GM21737 (cell line): ENCODE data around the gene NDUFC2.
"Not testable (repeated sequence)": the region's sequence is repeated elsewhere in the genome, so short reads cannot be mapped to it uniquely, and the experiment has no call there.

Source experiments
- ATAC-seq: cut with Tn5 transposase; IDR thresholded peaks from one replicate; pipeline ENCODE4 v1.9.1; 2021; ENCODE audit warnings: mild to moderate bottlenecking, moderate library complexity; ENCODE audit not compliant: unreplicated experiment

Gene NDUFC2

DNA sequence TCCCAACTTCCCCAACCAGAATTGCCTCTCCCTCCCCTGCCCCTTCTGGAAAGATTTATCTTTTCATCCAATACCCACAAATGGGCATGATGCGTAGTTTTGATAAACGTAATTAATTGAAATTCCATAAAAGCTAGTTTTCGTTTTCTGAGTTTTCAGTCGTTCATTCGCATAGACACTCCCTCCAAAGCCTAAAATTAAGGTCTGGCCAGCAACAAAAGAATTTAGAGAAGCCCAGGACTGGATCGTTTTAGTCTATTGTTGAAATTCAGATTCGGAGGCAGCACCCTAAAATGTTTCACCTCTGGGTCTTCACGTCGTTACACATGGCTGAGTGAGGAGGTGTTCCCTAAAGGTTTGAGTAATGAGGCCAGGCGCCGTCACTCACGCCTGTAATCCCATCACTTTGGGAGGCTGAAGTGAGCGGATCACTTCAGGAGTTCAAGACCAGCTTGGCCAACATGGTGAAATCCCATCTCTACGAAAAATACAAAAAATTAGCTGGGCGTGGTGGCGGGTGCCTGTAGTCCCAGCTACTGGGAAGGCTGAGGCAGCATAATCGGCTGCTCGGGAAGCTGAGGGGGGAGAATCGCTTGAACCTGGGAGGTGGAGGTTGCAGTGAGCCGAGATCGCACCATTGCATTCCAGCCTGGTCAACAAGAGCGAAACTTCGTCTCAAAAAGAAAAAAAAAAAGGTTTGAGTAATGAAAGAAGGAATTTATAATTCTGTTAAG is 589 bp upstream of the NDUFC2 start:
- no peak for ATAC-seq

DNA sequence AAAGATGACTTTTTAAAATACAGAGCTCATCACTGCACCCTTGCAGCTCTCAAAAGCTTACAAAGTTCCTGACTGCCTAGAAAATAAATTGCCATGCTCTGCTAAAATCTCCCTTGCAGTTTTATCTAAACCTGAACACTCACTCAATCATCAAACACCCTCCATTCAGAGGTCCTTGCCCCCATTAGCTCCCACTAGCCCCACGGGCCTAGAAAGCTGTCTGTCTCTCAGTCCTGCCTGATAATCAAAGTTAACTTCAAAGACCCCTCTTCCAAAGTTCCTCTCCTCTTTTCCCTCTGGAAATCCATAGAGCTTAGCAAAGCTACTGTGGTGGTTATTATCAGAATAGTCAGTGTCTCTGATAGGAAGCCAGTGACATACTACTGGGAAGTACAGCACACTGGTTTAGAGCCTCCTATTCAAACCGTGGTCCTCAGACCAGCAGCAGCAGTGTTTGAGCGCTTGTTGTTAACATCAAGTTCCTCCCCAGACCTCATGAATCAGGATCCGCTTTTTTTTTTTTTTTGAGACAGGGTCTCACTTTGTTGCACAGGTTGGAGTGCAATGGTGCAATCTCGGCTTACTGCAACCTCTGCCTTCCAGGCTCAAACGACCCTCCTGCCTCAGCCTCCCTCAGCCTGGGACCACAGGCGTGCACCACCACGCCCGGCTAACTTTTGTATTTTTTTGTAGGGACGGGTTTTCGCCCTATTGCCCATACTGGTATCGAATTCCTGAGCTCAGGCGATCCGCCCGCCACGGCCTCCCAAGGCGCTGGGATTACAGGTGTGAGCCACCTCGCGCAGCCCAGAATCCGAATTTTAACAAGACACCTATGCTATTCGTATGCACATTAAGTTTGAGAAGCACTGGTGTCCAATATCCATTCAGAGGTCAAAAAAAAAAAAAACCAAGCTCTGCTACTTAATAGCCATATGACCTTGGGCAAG is 1.2 kb downstream of the NDUFC2 start:
- ATAC-seq, result no peak

- ATAC-seq, result not testable (repeated sequence)
Observed at GRCh38 chr11:78077592-78077991, 2.1 kb downstream of the NDUFC2 start.

GRCh38 chr11:78076733-78077403 is 2.8 kb downstream of the NDUFC2 start:
- ATAC-seq, result no peak

- no peak for ATAC-seq
Observed at GRCh38 chr11:78074756-78075155, 4.9 kb downstream of the NDUFC2 start.

DNA sequence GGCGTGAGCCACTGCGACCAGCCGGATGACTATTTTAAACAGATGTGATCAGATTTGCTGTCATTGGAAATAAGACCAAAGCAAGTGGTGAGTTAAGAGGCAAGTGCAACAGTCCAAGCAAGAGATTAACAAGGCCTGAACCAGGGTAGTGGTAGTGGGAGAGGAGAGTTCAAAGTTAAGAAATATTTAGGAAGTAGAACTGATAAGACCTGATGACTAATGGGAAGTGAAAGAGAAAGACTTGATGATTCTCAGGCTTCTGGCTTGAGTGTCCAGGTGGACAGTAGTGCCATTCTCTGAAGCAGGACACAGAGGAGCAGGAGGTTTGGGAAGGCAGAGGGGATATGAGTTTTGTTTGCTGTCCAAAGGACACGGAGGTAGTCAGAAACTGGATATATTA is 7.2 kb downstream of the NDUFC2 start:
- ATAC-seq, result no peak

GRCh38 chr11:78071717-78072116 is 7.9 kb downstream of the NDUFC2 start:
- ATAC-seq, result no peak

DNA sequence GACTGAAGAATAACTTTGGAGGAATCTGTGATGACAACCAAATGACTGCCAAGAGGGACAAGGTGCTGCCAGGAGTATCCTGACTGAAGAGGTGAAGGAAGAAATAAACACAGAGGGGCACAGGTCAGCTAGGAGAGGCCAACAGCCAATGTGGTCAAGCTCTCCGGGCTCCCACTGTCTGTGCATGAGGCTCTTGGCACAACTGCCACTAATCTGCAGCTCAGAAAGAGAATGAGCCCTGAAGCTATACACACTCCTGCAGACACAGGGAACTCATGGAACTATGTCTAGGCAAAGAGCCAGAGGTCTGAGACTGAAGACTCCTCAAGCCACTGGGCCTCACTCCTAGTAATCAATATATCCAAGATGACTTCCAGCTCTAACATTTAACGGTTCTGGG is 9.0 kb downstream of the NDUFC2 start:
- no peak for ATAC-seq

- ATAC-seq, result no peak
Observed at GRCh38 chr11:78069465-78069864, 10.2 kb downstream of the NDUFC2 start.

DNA sequence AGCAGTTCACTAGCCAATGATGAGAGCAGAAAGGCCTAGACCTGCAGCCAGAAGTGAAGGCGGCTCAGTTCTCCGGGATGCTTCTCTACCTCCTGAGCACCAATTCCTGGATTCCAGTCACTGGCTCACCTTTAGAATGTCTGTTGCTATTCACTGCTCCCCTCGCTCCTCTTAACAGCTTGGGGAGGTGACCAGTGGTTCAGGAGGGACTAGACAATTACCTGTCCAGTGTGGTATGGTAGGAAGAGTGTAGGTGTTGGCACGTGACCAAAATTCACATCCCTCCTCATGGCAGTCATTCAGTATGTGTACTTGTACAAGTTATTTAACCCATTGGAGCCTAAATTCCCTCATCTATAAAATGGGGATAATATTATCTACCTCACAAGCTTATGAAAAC is 12.0 kb downstream of the NDUFC2 start:
- ATAC-seq, result no peak

DNA sequence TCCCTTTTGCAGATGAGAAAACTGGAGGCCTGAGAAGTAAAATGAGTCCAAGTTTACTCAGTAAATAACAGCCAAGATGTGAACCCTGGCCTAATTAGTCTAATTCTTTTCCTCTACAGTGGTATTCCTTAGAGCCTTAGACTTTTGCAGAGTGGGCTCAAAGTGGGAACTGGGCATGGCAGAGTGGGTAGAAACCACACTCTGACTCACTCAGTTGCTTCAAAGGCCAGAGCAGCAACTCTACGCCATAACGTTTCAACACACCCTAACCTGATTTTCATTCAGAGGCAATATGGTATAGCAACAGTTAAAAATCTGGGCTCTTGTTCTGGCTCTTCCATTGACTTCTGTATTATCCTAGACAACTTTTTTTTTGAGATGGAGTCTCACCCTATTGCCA is 13.2 kb downstream of the NDUFC2 start:
- ATAC-seq, result no peak

DNA sequence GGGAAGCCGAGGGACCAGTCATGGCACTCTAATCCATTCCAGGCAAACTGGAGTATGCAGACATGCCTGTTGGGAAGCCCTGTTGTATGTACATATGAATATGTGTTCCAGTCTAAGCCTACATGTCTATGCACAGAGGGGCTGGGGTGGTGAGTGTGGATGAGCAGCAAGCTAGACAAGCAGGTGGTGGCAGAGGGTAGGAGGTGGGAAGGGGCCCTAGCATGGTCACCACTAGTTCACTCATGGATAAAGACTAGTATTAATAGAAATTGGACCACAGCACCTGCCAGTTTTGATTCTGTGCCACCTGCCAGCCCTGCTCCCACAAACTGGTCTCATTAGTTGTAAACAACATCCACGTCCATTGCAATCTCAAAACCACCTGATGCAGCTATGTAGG is 14.5 kb downstream of the NDUFC2 start:
- ATAC-seq, result no peak

DNA sequence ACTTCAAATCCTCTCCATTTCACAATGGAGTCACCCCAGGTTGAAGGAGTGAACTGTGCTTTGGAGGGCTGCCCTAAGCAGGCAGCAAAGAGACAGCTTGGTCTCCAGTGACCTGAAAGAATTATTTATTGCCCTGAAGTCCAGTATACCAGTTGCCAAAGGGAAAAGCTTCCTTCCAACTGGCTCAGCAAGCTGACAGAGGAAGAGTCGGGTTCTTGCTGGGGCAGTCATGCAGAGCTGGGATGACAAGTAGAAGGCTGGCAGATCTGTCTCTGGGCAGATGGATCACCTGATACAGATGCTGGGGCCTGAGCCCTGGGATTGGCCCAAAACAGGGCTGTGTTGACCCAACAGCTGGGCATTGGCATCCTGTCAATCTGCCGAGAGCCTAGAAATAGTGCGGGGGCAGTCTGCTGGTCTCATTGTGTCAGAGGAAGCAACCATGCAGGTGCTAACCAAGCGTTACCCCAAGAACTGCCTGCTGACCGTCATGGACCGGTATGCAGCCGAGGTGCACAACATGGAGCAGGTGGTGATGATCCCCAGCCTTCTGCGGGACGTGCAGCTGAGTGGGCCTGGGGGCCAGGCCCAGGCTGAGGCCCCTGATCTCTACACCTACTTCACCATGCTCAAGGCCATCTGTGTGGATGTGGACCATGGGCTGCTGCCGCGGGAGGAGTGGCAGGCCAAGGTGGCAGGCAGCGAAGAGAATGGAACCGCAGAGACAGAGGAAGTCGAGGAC is 16.1 kb downstream of the NDUFC2 start, which contains the start of gene THRSP:
TSS of gene THRSP (plus strand) at position 422 of the 742 bp plus-strand sequence. CDS start at position 443, 21 bp downstream.
- no peak for ATAC-seq

- ATAC-seq, result no peak
Observed at GRCh38 chr11:78062671-78063070, 17.0 kb downstream of the NDUFC2 start.

DNA sequence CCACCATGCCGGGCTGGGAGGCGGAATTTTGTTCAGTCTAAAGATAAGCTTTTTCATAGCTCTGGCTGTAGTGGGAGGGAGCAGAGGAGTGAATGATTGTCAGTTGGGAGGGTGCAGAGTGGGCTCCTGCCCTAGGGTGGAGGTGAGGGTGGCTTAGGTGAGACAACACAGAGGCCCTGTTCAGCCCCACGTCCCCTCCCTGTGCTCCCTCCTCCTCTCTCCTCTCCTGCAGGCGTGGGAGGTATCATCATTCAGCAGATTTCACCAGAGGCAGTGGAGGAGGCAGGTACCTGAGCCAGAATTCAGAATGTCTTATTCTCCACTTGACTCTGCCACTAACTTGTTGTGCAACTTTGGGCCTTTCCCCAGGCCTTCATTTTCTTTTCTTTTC is 17.7 kb downstream of the NDUFC2 start:
- no peak for ATAC-seq

DNA sequence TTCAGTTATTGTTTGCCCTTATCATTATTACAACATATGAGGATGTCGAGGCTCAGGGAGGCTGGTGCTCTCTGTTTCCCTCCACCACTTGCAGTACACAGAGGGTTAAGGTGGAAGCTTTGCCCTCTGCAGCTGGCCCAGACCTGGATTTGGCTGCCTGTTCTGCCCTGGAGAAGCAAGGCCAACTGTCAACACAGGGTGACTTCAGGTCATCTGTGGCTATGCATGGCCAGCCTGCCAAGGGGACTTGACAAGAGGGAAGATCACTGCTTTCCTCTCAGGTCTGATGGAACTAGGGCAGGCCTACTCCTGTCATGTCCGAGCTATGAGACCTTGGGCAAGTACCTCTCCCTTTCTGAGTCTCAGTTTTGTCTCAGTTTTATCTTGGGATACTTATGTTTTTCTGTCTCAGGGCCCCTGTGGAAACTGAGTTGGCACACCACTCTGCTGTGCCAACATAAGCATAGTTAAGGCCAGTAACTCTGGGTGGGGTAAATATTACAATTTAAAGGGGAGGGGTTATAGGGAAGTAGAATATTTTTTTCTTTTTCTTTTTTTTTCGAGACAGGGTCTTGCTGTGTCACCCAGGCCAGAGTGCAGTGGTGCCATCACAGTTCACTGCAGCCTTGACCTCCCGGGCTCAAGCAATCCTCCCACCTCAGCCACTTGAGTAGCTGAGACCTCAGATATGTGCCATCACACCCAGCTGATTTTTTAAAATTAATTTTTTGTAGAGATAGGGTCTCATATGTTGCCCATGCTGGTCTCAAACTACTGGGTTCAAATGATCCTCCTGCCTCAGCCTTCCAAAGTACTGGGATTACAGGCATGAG is 18.4 kb downstream of the NDUFC2 start:
- no peak for ATAC-seq

DNA sequence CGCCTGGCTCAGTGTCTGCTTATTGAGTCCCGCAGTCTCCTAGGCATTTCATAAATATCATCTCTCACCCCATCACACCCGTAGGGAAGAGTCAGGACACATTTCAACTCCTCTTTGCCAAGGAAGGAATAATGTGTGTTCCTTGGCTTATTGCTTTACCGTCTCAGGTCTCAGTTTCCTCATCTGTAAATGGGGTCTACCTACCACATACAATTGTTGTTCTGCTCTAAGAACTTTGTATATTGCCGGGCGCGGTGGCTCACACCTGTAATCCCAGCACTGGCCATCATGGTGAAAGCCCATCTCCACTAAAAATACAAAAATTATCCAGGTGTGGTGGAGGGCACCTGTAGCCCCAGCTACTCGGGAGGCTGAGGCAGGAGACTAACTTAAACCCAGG is 19.1 kb downstream of the NDUFC2 start:
- no peak for ATAC-seq

- not testable (repeated sequence) for ATAC-seq
Observed at GRCh38 chr11:78059749-78060328, 19.8 kb downstream of the NDUFC2 start.

DNA sequence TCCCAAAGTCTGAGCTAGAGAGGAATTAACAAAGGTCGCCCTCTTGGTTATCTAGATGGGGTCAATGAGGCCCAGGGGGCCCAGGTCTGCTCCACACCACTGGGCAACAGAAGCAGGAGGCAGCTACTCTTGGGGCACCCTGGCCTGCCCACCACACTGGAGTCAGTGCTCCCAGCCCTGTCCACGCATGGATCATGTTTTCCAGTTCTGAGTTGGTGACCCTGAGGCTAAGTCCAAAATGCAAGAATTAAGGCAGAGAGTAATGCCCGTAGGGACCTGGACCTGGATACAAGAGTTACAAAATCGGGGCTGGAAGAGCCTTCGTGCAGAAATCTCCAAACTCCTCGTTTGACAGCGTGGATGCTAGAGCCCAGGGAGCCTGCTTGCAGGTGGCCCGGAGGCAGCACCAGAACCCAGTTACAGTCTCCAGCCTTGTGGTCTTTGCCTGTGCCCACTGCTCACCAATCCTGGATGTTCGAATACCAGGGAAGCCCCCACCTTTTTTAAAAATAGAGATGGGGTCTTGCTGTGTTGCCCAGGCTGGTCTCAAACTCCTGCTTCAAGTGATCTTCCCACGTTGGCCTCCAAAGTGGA is 22.1 kb downstream of the NDUFC2 start:
- ATAC-seq, result no peak
